A549 (cell line): ENCODE results near the gene DMAC2L. TPM values are rescaled to one million over a fixed set of nuclear protein-coding genes. Genes with fewer than 3 reads are reported as not detected.

Experiments used
- ATAC-seq, 2 experiments: fragments of 200-7000 bp in 1 of 2; fragments of >200 bp in 1 of 2; cut with Nextera tagmentation in 1 of 2; cut with Tn5 transposase in 1 of 2; 3 replicates each; pipeline versions ENCODE4 v1.8.0 to v1.9.1; 2018 to 2020; ENCODE audit warnings: mild to moderate bottlenecking in 1 of 2, moderate library complexity in 1 of 2
- CTCF ChIA-PET: fragments of 300-600 bp; sonication (Branson Sonifier 250); formaldehyde crosslinking; extraction: SDS; loops from one replicate; lab custom pipeline; 2021; ENCODE audit warnings: antibody characterized with exemption, inconsistent platforms; lab: Yijun Ruan, JAX
- POLR2A ChIA-PET: fragments of 350-600 bp; formaldehyde crosslinking; extraction: SDS; loops from one replicate; lab custom pipeline; 2021; ENCODE audit warnings: antibody characterized with exemption, inconsistent platforms; lab: Yijun Ruan, JAX
- DNase-seq, 2 experiments: peaks; one replicate each; pipeline versions ENCODE4 v3.0.0 to v3.0.0-alpha.2; 2011 to 2016; ENCODE audit warnings: low read depth in 1 of 2, low spot score in 1 of 2
- FAIRE-seq: peaks from 2 replicates; lab custom pipeline; 2011; peaks lifted over from hg19 to GRCh38; lab: Jason Lieb, UNC
- H3K27ac ChIP-seq, 2 experiments: fragments of >200 bp; sonication (Bioruptor Twin); formaldehyde crosslinking; 3 replicates each; pipeline ENCODE4 v1.5.1; 2016 to 2017
- H3K4me1 ChIP-seq: fragments of >200 bp; sonication (Bioruptor Twin); formaldehyde crosslinking; 3 replicates; pipeline ENCODE4 v1.6.1; 2016
- H3K4me2 ChIP-seq: fragments of >200 bp; sonication (Bioruptor Twin); formaldehyde crosslinking; 3 replicates; pipeline ENCODE4 v1.6.1; 2016
- H3K4me3 ChIP-seq: fragments of >200 bp; sonication (Bioruptor Twin); formaldehyde crosslinking; 3 replicates; pipeline ENCODE4 v1.5.1; 2016
- H3K9me3 ChIP-seq: fragments of >200 bp; sonication (Bioruptor Twin); formaldehyde crosslinking; 3 replicates; pipeline ENCODE4 v1.6.1; 2016
- ATOH8 ChIP-seq: fragments of 250-450 bp; sonication (Bioruptor Pico); IDR thresholded peaks from 2 replicates; pipeline ENCODE4 v1.5.0; 2020; ENCODE audit warnings: low read depth, mild to moderate bottlenecking, moderate library complexity
- BHLHE40 ChIP-seq: IDR thresholded peaks from 2 replicates; pipeline ENCODE4 v1.6.1; 2012; ENCODE audit warnings: low read depth, low read length, inconsistent platforms
- CBX2 ChIP-seq: fragments of 200-600 bp; sonication (generic); IDR thresholded peaks from 2 replicates; pipeline ENCODE4 v1.6.1; 2016; ENCODE audit warnings: low read depth, mild to moderate bottlenecking, borderline replicate concordance
- CBX8 ChIP-seq: fragments of 200-600 bp; sonication (generic); IDR thresholded peaks from 2 replicates; pipeline ENCODE4 v1.6.1; 2016
- CHD2 ChIP-seq: fragments of 150-350 bp; IDR thresholded peaks from 2 replicates; pipeline ENCODE4 v1.6.1; 2014; ENCODE audit warnings: low read length; ENCODE audit not compliant: partially characterized antibody
- CHD4 ChIP-seq: fragments of 200-600 bp; sonication (generic); IDR thresholded peaks from 2 replicates; pipeline ENCODE4 v1.6.1; 2016; ENCODE audit warnings: antibody characterized with exemption, mild to moderate bottlenecking, borderline replicate concordance
- CTCF ChIP-seq: fragments of >200 bp; sonication (Bioruptor Twin); formaldehyde crosslinking; IDR thresholded peaks from 3 replicates; pipeline ENCODE4 v1.5.1; 2016
- ELK1 ChIP-seq: fragments of 150-350 bp; IDR thresholded peaks from 2 replicates; pipeline ENCODE4 v1.6.1; 2014; ENCODE audit warnings: low read depth, mild to moderate bottlenecking, low read length
- EP300 ChIP-seq, 2 experiments: fragments of >200 bp; sonication (Bioruptor Twin); formaldehyde crosslinking; IDR thresholded peaks; 2 replicates in 1 of 2; 3 replicates in 1 of 2; pipeline ENCODE4 v1.6.1; 2016 to 2017
- ESRRA ChIP-seq: fragments of 150-350 bp; IDR thresholded peaks from 2 replicates; pipeline ENCODE4 v1.6.1; 2014; ENCODE audit warnings: mild to moderate bottlenecking, low read length, borderline replicate concordance
- FOSL2 ChIP-seq, 2 experiments: fragments of 450-650 bp in 1 of 2; fragments of >200 bp in 1 of 2; sonication (Bioruptor Twin) in 1 of 2; formaldehyde crosslinking; IDR thresholded peaks; 2 replicates each; pipeline versions ENCODE4 v1.5.0 to v1.6.1; 2016 to 2020; ENCODE audit warnings: mild to moderate bottlenecking in 1 of 2, moderate library complexity in 1 of 2
- HEYL ChIP-seq: fragments of 250-450 bp; sonication (Bioruptor Pico); IDR thresholded peaks from 2 replicates; pipeline ENCODE4 v1.8.0; 2021; ENCODE audit warnings: mild to moderate bottlenecking, moderate library complexity
- HOXA7 ChIP-seq: fragments of 250-450 bp; sonication (Bioruptor Pico); IDR thresholded peaks from 2 replicates; pipeline ENCODE4 v1.5.0; 2020; ENCODE audit warnings: mild to moderate bottlenecking, moderate library complexity
- NR3C1 ChIP-seq: fragments of >200 bp; sonication (Bioruptor Twin); formaldehyde crosslinking; IDR thresholded peaks from 3 replicates; pipeline ENCODE4 v1.6.1; 2017
- POLR2A ChIP-seq: IDR thresholded peaks from 2 replicates; pipeline ENCODE4 v1.6.1; 2012; ENCODE audit warnings: mild to moderate bottlenecking, low read length
- RAD21 ChIP-seq, 2 experiments: fragments of >200 bp in 1 of 2; sonication (Bioruptor Twin) in 1 of 2; formaldehyde crosslinking in 1 of 2; IDR thresholded peaks in 1 of 2; conservative IDR thresholded peaks in 1 of 2; 2 replicates in 1 of 2; 3 replicates in 1 of 2; pipeline ENCODE4 v1.6.1; 2012 to 2018; ENCODE audit warnings: inconsistent platforms in 1 of 2
- RARB ChIP-seq: fragments of 250-450 bp; sonication (Bioruptor Pico); IDR thresholded peaks from 2 replicates; pipeline ENCODE4 v1.8.0; 2021; ENCODE audit warnings: mild to moderate bottlenecking, moderate library complexity
- RCOR1 ChIP-seq: fragments of 150-350 bp; IDR thresholded peaks from 2 replicates; pipeline ENCODE4 v1.6.1; 2014; ENCODE audit warnings: antibody characterized with exemption, low read length, low read depth
- TFCP2L1 ChIP-seq: fragments of 250-450 bp; sonication (Bioruptor Pico); IDR thresholded peaks from 2 replicates; pipeline ENCODE4 v1.5.0; 2021; ENCODE audit warnings: mild to moderate bottlenecking
- ZFP36 ChIP-seq: fragments of 450-650 bp; IDR thresholded peaks from 2 replicates; pipeline ENCODE4 v1.6.1; 2014; ENCODE audit warnings: borderline replicate concordance; ENCODE audit not compliant: partially characterized antibody
- ZSCAN20 ChIP-seq: fragments of 250-450 bp; sonication (Bioruptor Pico); IDR thresholded peaks from 2 replicates; pipeline ENCODE4 v1.8.0; 2022; ENCODE audit warnings: mild to moderate bottlenecking, moderate library complexity
- WGBS: methylation state at CpG from one replicate; pipeline ENCODE4 v1.1.6; 2017; ENCODE audit errors: missing lambda C conversion rate; 5-methylcytosine and 5-hydroxymethylcytosine counted together
- polyA plus RNA-seq, 4 experiments: library from polyadenylated mRNA; depleted of rRNA in 3 of 4; stranded (reverse); fragments of >200 nt; fragmentation: RNase III in 1 of 4; extraction: RNeasy Plus Mini Kit Qiagen cat#74134 plus additional on column Dnase treatment in 1 of 4; gene quantifications; 2 replicates in 3 of 4; 3 replicates in 1 of 4; pipeline ENCODE4 v1.2.3, GENCODE V29; 2011 to 2017
- TF ChIP-seq, protein P1 (sequence below): fragments of 200-600 bp; sonication (generic); IDR thresholded peaks from 2 replicates; pipeline ENCODE4 v1.6.1; 2016; ENCODE audit warnings: antibody characterized with exemption, mild to moderate bottlenecking, moderate library complexity
- TF ChIP-seq, protein P2 (sequence below): fragments of >200 bp; sonication (Bioruptor Twin); formaldehyde crosslinking; IDR thresholded peaks from 2 replicates; pipeline ENCODE4 v1.6.1; 2016

Gene DMAC2L
- polyA plus RNA-seq, 2 of the 4 experiments (the other 2 are of a cell fraction): 14.0 to 24.6 TPM

- no peak overlapping the region for H3K27ac ChIP-seq
- ATAC-seq (no peak), DNase-seq (no peak), FAIRE-seq (no peak)
- no peaks in the 10 kb centered on the region for H3K9me3 ChIP-seq
- WGBS: 87% methylated on average over 5 of the region's 5 CpGs
- no peak overlapping the region for H3K4me3 ChIP-seq
- no peak overlapping the region for H3K4me2 ChIP-seq
- no peak for TF ChIP-seq POLR2A
- peaks cover 8% of the 10 kb centered on the region for H3K4me1 ChIP-seq
- POLR2A ChIA-PET: interaction anchor here (0.6 kb wide), 1 partner anchor 39 kb away, joined by 7 read pairs; no protein-coding TSS in a partner anchor
- CTCF ChIA-PET: interaction anchor here (0.6 to 0.9 kb wide), 3 partner anchors 10 to 39 kb away, joined by 3 read pairs; no protein-coding TSS in a partner anchor
These were observed 47.5 kb downstream of the DMAC2L start for GRCh38 chr14:50359631-50360030.

- H3K4me3 ChIP-seq: no peak overlapping the region
- FAIRE-seq (no peak), DNase-seq (no peak), ATAC-seq (no peak)
- ChIA-PET POLR2A (interaction anchor here (0.6 kb wide), 1 partner anchor 39 kb away, joined by 7 read pairs; no protein-coding TSS in a partner anchor), CTCF (interaction anchor here (0.6 kb wide), 1 partner anchor 40 kb away, joined by 3 read pairs; no protein-coding TSS in a partner anchor)
- 92% methylated on average over 3 of the region's 3 CpGs for WGBS
- no peaks in the 10 kb centered on the region for H3K9me3 ChIP-seq
- H3K27ac ChIP-seq: no peak overlapping the region
- no peak for TF ChIP-seq CHD2
- no peak for TF ChIP-seq POLR2A
- TF ChIP-seq, protein P1, sequence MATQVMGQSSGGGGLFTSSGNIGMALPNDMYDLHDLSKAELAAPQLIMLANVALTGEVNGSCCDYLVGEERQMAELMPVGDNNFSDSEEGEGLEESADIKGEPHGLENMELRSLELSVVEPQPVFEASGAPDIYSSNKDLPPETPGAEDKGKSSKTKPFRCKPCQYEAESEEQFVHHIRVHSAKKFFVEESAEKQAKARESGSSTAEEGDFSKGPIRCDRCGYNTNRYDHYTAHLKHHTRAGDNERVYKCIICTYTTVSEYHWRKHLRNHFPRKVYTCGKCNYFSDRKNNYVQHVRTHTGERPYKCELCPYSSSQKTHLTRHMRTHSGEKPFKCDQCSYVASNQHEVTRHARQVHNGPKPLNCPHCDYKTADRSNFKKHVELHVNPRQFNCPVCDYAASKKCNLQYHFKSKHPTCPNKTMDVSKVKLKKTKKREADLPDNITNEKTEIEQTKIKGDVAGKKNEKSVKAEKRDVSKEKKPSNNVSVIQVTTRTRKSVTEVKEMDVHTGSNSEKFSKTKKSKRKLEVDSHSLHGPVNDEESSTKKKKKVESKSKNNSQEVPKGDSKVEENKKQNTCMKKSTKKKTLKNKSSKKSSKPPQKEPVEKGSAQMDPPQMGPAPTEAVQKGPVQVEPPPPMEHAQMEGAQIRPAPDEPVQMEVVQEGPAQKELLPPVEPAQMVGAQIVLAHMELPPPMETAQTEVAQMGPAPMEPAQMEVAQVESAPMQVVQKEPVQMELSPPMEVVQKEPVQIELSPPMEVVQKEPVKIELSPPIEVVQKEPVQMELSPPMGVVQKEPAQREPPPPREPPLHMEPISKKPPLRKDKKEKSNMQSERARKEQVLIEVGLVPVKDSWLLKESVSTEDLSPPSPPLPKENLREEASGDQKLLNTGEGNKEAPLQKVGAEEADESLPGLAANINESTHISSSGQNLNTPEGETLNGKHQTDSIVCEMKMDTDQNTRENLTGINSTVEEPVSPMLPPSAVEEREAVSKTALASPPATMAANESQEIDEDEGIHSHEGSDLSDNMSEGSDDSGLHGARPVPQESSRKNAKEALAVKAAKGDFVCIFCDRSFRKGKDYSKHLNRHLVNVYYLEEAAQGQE: no peak
- no peak for TF ChIP-seq CHD4
- TF ChIP-seq ELK1: no peak
- no peak for TF ChIP-seq TFCP2L1
- TF ChIP-seq RARB: no peak
- no peak for TF ChIP-seq ZSCAN20 (CRISPR knock-in tag)
- no peak for TF ChIP-seq RAD21 (conservative IDR thresholded peaks at IDR 0.05 in 1 of 2, IDR thresholded peaks at IDR 0.05 in 1 of 2)
- no peak for TF ChIP-seq ESRRA
- no peak for TF ChIP-seq EP300 (IDR thresholded peaks at IDR 0.05)
- no peak for TF ChIP-seq RCOR1
- no peak for TF ChIP-seq HEYL
- TF ChIP-seq, all 56 proteins: peak for 0
- Histone ChIP-seq H3K4me2 (no peak overlapping the region), H3K4me1 (peaks cover 12% of the 10 kb centered on the region)
These were observed 48.0 kb downstream of the DMAC2L start for GRCh38 chr14:50360093-50360492.

GRCh38 chr14:50360851-50361250 is 48.7 kb downstream of the DMAC2L start:
- Histone ChIP-seq H3K9me3 (no peaks in the 10 kb centered on the region), H3K4me2 (no peak overlapping the region), H3K4me1 (peaks cover 17% of the 10 kb centered on the region), H3K27ac (no peak overlapping the region), H3K4me3 (no peak overlapping the region)
- ATAC-seq: no peak
- 80% methylated on average over 2 of the region's 2 CpGs for WGBS
- POLR2A ChIA-PET: no interaction called here
- no peak for FAIRE-seq
- CTCF ChIA-PET: no interaction called here
- no peak for DNase-seq
- TF ChIP-seq NR3C1 (no peak), BHLHE40 (no peak), HOXA7 (CRISPR knock-in tag) (no peak), POLR2A (no peak), TFCP2L1 (no peak), CHD4 (no peak), CBX2 (no peak), CBX8 (no peak), ATOH8 (CRISPR knock-in tag) (no peak), ZFP36 (no peak), CTCF (no peak), FOSL2 (IDR thresholded peaks at IDR 0.05) (no peak), FOSL2 (CRISPR knock-in tag; IDR thresholded peaks at IDR 0.05) (no peak), ELK1 (no peak), HEYL (no peak), ESRRA (no peak)
- TF ChIP-seq, protein P2, sequence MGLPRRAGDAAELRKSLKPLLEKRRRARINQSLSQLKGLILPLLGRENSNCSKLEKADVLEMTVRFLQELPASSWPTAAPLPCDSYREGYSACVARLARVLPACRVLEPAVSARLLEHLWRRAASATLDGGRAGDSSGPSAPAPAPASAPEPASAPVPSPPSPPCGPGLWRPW: no peak
